Measurements from ENCODE around the gene SLC24A1. TPM values are rescaled to one million over a fixed set of nuclear protein-coding genes. Genes with fewer than 3 reads are reported as not detected.

The SLC24A1 gene
- total and polyA plus RNA-seq, 2 of the 13 experiments (the other 11 are each of a cell fraction or from before 2014, with no cell fraction given): 5.9 to 8.3 TPM

DNA sequence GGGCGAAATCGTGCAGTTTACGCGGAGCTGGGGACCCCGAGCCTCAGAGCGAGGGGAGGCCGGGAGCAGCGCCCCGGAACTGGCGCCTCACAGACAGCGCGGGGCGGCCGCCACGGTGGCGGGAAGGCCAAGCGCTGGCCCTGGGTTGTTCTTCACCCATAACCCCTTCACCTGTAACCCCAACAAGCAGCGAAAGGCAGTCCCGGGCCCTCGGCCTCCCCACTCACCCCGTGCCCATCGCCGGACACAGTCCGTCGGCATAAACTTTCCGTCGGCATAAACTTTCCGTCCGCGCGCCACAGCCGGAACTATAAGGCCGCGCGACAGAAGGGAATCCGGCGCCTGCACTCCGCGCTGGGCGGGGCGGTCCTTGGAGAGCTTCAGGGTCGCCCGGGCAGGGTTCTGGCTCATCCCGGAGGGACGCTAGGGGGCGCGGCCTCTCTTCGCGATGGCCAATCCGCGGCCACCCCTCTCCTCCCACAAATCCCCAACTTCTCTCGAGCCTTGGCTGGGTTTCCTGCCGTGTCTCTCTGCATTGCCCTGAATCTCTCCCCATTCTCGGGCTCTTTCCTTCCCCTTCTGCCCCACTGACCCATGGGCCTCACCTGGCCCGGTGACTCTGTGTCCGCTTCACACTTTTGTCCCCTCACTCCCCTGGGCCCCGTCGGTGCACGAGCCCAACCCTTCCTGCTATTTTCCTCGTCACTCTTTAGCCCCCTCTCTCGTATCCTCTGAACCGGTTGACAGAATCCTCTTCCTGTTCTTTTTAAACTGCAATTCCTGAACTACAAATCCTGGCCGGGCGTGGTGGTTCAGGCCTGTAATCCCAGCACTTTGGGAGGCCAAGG lies 10.6 kb upstream of the SLC24A1 start, which contains the start of gene INTS14 (continued):
- TF ChIP-seq, protein P1, sequence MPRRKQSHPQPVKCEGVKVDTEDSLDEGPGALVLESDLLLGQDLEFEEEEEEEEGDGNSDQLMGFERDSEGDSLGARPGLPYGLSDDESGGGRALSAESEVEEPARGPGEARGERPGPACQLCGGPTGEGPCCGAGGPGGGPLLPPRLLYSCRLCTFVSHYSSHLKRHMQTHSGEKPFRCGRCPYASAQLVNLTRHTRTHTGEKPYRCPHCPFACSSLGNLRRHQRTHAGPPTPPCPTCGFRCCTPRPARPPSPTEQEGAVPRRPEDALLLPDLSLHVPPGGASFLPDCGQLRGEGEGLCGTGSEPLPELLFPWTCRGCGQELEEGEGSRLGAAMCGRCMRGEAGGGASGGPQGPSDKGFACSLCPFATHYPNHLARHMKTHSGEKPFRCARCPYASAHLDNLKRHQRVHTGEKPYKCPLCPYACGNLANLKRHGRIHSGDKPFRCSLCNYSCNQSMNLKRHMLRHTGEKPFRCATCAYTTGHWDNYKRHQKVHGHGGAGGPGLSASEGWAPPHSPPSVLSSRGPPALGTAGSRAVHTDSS (CRISPR knock-in tag; conservative IDR thresholded peaks at IDR 0.05): no peak; the same call in 1 of the 2 replicates
- TF ChIP-seq NFIC (IDR thresholded peaks at IDR 0.05; ENCODE audit: low read length) (no peak), PAF1 (CRISPR knock-in tag; IDR thresholded peaks at IDR 0.05) (no peak), ATF1 (CRISPR knock-in tag; IDR thresholded peaks at IDR 0.05) (no peak), GATA4 (IDR thresholded peaks at IDR 0.05; ENCODE audit: borderline replicate concordance, low read depth) (peak; percentile 25; the same call in 1 of the 2 replicates), ATAD3A (CRISPR knock-in tag; IDR thresholded peaks at IDR 0.05) (no peak), MBD4 (IDR thresholded peaks at IDR 0.05; ENCODE audit: borderline replicate concordance, low read length) (no peak), ZSCAN12 (CRISPR knock-in tag; IDR thresholded peaks at IDR 0.05) (no peak), KLF6 (CRISPR knock-in tag; IDR thresholded peaks at IDR 0.05) (peak; percentile 90; the same call in 1 of the 2 replicates)
- TF ChIP-seq, protein P2, sequence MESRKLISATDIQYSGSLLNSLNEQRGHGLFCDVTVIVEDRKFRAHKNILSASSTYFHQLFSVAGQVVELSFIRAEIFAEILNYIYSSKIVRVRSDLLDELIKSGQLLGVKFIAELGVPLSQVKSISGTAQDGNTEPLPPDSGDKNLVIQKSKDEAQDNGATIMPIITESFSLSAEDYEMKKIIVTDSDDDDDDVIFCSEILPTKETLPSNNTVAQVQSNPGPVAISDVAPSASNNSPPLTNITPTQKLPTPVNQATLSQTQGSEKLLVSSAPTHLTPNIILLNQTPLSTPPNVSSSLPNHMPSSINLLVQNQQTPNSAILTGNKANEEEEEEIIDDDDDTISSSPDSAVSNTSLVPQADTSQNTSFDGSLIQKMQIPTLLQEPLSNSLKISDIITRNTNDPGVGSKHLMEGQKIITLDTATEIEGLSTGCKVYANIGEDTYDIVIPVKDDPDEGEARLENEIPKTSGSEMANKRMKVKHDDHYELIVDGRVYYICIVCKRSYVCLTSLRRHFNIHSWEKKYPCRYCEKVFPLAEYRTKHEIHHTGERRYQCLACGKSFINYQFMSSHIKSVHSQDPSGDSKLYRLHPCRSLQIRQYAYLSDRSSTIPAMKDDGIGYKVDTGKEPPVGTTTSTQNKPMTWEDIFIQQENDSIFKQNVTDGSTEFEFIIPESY (CRISPR knock-in tag; IDR thresholded peaks at IDR 0.05): peak; percentile 87
- TF ChIP-seq, protein P3, sequence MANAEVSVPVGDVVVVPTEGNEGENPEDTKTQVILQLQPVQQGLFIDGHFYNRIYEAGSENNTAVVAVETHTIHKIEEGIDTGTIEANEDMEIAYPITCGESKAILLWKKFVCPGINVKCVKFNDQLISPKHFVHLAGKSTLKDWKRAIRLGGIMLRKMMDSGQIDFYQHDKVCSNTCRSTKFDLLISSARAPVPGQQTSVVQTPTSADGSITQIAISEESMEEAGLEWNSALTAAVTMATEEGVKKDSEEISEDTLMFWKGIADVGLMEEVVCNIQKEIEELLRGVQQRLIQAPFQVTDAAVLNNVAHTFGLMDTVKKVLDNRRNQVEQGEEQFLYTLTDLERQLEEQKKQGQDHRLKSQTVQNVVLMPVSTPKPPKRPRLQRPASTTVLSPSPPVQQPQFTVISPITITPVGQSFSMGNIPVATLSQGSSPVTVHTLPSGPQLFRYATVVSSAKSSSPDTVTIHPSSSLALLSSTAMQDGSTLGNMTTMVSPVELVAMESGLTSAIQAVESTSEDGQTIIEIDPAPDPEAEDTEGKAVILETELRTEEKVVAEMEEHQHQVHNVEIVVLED (CRISPR knock-in tag; IDR thresholded peaks at IDR 0.05; ENCODE audit: borderline replicate concordance): peak; percentile 76; the same call in 1 of the 2 replicates
- TF ChIP-seq, protein P4, sequence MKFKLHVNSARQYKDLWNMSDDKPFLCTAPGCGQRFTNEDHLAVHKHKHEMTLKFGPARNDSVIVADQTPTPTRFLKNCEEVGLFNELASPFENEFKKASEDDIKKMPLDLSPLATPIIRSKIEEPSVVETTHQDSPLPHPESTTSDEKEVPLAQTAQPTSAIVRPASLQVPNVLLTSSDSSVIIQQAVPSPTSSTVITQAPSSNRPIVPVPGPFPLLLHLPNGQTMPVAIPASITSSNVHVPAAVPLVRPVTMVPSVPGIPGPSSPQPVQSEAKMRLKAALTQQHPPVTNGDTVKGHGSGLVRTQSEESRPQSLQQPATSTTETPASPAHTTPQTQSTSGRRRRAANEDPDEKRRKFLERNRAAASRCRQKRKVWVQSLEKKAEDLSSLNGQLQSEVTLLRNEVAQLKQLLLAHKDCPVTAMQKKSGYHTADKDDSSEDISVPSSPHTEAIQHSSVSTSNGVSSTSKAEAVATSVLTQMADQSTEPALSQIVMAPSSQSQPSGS (CRISPR knock-in tag; IDR thresholded peaks at IDR 0.05): peak; percentile 91
- TF ChIP-seq, protein P5, sequence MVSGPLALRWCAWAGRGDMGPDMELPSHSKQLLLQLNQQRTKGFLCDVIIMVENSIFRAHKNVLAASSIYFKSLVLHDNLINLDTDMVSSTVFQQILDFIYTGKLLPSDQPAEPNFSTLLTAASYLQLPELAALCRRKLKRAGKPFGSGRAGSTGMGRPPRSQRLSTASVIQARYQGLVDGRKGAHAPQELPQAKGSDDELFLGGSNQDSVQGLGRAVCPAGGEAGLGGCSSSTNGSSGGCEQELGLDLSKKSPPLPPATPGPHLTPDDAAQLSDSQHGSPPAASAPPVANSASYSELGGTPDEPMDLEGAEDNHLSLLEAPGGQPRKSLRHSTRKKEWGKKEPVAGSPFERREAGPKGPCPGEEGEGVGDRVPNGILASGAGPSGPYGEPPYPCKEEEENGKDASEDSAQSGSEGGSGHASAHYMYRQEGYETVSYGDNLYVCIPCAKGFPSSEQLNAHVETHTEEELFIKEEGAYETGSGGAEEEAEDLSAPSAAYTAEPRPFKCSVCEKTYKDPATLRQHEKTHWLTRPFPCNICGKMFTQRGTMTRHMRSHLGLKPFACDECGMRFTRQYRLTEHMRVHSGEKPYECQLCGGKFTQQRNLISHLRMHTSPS (CRISPR knock-in tag; IDR thresholded peaks at IDR 0.05; ENCODE audit: low read depth): peak; percentile 66; the same call in 1 of the 2 replicates
- TF ChIP-seq, protein P6, sequence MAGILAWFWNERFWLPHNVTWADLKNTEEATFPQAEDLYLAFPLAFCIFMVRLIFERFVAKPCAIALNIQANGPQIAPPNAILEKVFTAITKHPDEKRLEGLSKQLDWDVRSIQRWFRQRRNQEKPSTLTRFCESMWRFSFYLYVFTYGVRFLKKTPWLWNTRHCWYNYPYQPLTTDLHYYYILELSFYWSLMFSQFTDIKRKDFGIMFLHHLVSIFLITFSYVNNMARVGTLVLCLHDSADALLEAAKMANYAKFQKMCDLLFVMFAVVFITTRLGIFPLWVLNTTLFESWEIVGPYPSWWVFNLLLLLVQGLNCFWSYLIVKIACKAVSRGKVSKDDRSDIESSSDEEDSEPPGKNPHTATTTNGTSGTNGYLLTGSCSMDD (CRISPR knock-in tag; IDR thresholded peaks at IDR 0.05): no peak
- TF ChIP-seq, protein P7, sequence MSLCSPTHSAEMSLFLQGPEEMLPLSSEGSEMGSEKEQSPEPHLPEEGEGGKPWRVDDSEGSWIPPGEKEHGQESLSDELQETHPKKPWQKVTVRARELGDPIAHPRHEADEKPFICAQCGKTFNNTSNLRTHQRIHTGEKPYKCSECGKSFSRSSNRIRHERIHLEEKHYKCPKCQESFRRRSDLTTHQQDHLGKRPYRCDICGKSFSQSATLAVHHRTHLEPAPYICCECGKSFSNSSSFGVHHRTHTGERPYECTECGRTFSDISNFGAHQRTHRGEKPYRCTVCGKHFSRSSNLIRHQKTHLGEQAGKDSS (CRISPR knock-in tag; IDR thresholded peaks at IDR 0.05; ENCODE audit: borderline replicate concordance, low read depth): peak; percentile 97
